ENCODE measurements around the gene FGF19. TPM values are rescaled to one million over a fixed set of nuclear protein-coding genes. Genes with fewer than 3 reads are reported as not detected.

FGF19 gene
- total RNA-seq: not detected
- long read RNA-seq, donor 1, partial matches to known transcripts: 0 of 1 reads
- long read RNA-seq, donor 1, other reads (novel, unspliced or antisense): 0 of 1 reads
- long read RNA-seq, donor 2: 0 reads

GRCh38 chr11:69703768-69704507 is at the start of gene FGF19:
FGF19 (minus strand) TSS chr11:69704022; CDS start chr11:69703876, 146 bp downstream.
- no peak for DNase-seq (ENCODE audit: low spot score)
- intact Hi-C loops (cut with DNase I): no loop called here

- DNase-seq (ENCODE audit: low spot score): no peak
- intact Hi-C loops (cut with DNase I): no loop called here
These were observed 49.1 kb upstream of the FGF19 start for GRCh38 chr11:69752890-69753289.

DNA sequence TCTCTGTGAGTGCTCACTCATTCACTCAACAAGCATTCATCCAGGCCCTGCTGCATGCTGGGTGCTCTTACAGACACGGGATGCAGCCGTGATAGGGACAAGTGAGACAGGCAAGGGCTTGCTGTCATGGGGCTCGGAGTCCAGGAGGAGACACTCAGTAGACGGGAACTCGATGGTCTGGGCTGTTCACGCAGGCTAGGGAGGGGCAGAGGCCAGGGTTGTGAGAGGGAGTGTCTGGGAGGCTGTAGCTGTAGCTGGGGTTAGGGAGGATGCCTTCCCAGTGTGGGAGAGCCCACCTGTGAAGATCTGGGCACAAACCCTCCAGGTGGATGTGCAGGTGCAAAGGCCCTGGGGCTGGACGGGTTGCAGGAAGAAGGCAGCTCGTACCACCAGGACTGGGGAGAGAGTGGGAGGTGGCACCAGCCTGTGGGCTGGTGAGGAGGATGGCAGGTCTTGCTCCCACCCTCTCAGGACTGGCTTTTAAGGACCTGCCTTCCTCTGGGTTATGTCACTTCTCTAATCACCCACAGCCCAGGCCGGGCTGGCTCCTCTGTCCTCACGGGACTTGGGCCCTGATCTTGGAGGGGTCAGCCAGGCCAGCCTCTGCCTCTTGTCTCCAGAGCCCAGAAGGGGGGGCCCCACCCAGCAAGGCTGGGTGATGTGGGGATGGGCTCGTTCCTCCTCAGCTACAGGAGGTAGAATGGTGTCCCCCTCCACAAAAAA is 47.2 kb upstream of the FGF19 start:
- intact Hi-C loops (cut with DNase I): no loop called here
- DNase-seq (ENCODE audit: low spot score): no peak

GRCh38 chr11:69750108-69750850 is 46.5 kb upstream of the FGF19 start:
- DNase-seq (ENCODE audit: low spot score): no peak
- intact Hi-C loops (cut with DNase I): no loop called here

GRCh38 chr11:69748637-69749036 is 44.8 kb upstream of the FGF19 start:
- DNase-seq (ENCODE audit: low spot score): no peak
- intact Hi-C loops (cut with DNase I): no loop called here

GRCh38 chr11:69746752-69747742 is 43.2 kb upstream of the FGF19 start:
- intact Hi-C loops (cut with DNase I): no loop called here
- no peak for DNase-seq (ENCODE audit: low spot score)

- no peak for DNase-seq (ENCODE audit: low spot score)
- intact Hi-C loops (cut with DNase I): no loop called here
These were observed 42.3 kb upstream of the FGF19 start for GRCh38 chr11:69746140-69746539.

DNA sequence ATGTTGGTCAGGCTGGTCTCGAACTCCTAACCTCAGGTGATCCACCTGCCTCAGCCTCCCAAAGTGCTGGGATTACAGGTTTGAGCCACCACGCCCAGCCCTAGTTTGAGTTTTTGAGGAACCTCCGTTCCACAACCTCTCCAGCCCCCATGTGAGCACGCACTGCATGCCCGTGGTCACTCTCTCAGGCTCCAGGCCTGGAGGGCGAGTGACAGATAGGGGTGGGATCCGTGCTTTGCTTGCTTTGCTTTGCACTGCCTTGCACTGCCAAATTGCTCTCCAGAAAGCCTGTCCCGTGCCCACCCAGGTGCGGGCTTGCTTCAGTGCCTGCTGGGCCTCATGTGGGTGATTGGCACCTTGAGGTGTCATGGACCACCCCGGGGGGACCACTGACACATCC is 41.4 kb upstream of the FGF19 start:
- intact Hi-C loops (cut with DNase I): no loop called here
- no peak for DNase-seq (ENCODE audit: low spot score)

DNA sequence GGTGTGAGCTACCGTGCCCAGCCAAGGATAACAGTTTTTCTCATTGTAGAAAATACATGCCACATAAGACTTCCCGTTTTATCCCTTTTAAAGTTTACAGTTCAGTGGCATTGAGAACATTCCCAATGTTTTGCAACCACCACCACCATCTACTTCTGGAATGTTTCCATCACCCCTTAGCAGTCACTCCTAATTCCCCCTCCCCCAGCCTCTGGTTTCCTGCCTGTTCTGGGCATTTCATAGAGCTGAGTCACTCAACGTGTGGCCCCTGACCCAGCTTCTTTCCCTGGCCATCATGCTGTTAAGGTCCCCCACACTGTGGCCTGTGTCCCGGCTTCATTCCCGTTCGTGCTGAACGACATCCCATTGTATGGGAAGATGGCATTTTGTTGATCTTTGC is 40.6 kb upstream of the FGF19 start:
- intact Hi-C loops (cut with DNase I): no loop called here

GRCh38 chr11:69734841-69735240 is 31.0 kb upstream of the FGF19 start:
- no peak for DNase-seq (ENCODE audit: low spot score)
- intact Hi-C loops (cut with DNase I): loop anchor here in 1 of 2 donors (10.0 kb wide), 1 partner anchor 120 kb away; no protein-coding TSS in a partner anchor

More for the DNA sequence above, 40.6 kb upstream of the FGF19 start:
- no peak for DNase-seq (ENCODE audit: low spot score)

GRCh38 chr11:69734367-69734766 is 30.5 kb upstream of the FGF19 start:
- no peak for DNase-seq (ENCODE audit: low spot score)
- intact Hi-C loops (cut with DNase I): loop anchor here in 1 of 2 donors (10.0 kb wide), 1 partner anchor 120 kb away; no protein-coding TSS in a partner anchor

DNA sequence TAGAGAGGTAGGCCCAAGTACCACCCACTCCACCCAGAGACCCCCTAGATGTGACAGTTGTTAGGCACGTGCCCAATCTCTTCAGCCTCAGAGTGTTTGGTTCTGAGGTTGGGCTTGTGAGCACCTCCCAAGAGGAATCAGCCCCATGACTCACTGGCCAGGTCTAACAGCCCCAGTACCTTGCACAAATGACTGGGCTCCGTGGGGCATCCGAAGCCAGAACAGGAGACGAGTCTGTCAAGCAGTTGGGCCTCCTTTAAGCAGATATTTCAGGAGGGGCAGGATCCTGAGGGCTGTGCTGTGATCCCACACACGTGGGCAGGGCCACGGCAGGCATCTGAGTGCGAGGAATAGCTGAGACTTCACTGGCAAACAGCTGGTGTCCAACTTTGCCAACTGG is 29.1 kb upstream of the FGF19 start:
- intact Hi-C loops (cut with DNase I): loop anchor here in 1 of 2 donors (10.0 kb wide), 1 partner anchor 122 kb away; no protein-coding TSS in a partner anchor
- no peak for DNase-seq (ENCODE audit: low spot score)

DNA sequence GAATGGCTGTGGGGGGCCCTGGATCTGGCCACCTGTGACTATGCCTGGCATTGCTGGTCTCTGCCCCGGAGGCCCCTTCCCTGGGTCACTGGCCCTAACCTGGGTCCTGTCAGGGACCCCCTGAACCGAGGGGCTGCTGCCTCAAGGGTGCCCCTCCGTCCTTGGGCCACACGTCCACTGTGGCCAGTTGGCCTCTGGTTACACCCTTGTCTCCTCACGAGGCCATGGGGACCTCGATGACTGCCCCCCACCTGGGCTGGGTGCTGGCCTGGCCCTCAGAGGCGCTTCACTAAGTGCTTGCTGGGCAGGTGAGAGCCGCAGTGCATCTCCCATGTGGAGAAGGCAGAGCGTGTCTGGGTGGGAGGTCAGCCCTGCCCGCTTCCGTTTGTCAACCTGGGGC is 27.3 kb upstream of the FGF19 start:
- no peak for DNase-seq (ENCODE audit: low spot score)
- intact Hi-C loops (cut with DNase I): loop anchor here in 1 of 2 donors (10.0 kb wide), 1 partner anchor 124 kb away; no protein-coding TSS in a partner anchor

DNA sequence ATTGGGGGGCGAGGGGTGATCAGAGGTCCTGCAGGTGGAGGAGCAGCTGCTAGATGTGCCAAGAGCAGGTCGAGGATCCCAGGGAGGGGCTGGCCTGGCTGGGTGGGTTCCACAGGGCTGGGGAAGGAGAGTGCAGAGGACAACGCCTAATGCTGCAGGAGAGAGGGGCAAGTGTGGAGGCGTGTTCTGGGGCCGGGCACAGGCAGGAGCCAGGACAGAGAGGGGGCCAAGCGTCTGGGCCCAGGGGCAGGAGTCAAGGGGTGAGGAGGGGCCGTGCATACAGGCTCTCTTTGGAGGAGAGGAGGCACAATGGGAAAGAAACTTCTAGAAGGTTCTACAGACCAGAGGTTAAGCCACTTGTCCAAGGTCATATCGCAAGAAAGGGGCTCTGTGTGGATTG is 26.7 kb upstream of the FGF19 start:
- intact Hi-C loops (cut with DNase I): loop anchor here in 1 of 2 donors (10.0 kb wide), 1 partner anchor 124 kb away; no protein-coding TSS in a partner anchor
- no peak for DNase-seq (ENCODE audit: low spot score)

DNA sequence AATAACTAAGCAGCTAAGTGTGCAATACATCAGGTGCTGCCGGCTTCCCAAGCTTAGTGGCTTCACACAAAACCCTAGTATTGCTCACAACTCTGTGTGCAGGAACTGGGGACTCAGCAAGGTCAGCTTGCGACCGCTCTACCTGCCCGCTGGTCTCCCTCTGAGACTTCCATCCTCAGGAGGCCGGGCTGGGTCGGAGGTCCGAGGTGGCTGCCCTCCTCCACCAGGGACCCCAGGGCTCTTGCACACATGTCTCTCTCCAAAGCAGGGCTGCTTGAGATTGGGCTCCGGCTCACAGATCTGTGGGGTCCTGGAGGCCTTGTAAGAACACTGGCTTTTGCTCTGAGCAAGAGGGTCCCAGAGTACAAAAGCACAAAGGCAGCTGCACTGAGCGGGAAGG is 25.4 kb upstream of the FGF19 start:
- intact Hi-C loops (cut with DNase I): no loop called here
- DNase-seq (ENCODE audit: low spot score): no peak

GRCh38 chr11:69727266-69727665 is 23.4 kb upstream of the FGF19 start:
- intact Hi-C loops (cut with DNase I): no loop called here
- DNase-seq (ENCODE audit: low spot score): no peak

DNA sequence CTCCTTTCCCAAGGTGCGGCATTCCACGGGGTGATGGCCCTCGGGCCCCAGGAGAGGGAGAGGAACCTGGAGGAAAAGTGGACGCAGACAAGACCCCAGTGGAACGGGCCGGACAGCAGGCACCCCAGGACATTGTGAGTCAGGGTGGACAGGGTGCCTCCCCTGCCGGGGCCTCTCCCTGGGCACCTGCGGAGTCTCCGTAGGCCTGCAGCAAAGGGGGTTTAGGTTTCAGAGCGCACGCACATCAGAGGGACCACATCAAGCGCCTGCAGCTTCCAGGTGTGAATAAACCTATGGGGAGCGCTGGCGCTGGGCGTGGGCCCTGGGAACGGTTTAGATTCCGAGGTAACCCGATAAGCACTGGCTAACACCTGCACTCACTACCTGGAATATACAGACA is 22.7 kb upstream of the FGF19 start:
- intact Hi-C loops (cut with DNase I): loop anchor here in 1 of 2 donors (1.0 kb wide), 1 partner anchor 13 kb away; no protein-coding TSS in a partner anchor
- no peak for DNase-seq (ENCODE audit: low spot score)

GRCh38 chr11:69726019-69726418 is 22.2 kb upstream of the FGF19 start:
- DNase-seq (ENCODE audit: low spot score): no peak
- intact Hi-C loops (cut with DNase I): loop anchor here in 1 of 2 donors (1.0 kb wide), 1 partner anchor 13 kb away; no protein-coding TSS in a partner anchor

All from posterior vena cava (tissue), 2 donors.